ENCODE results near the gene INTU.
"Not testable (repeated sequence)": the region's sequence is repeated elsewhere in the genome, so short reads cannot be mapped to it uniquely, and the experiment has no call there.

Gene INTU

GRCh38 chr4:127648061-127648460, 15.3 kb downstream of the INTU start (continued):
- TF ChIP-seq ZNF670 (tag by site-specific recombination; IDR thresholded peaks at IDR 0.05; ENCODE audit: low read depth), result no peak
- no peak for TF ChIP-seq GFI1B (tag by site-specific recombination; IDR thresholded peaks at IDR 0.05)

DNA sequence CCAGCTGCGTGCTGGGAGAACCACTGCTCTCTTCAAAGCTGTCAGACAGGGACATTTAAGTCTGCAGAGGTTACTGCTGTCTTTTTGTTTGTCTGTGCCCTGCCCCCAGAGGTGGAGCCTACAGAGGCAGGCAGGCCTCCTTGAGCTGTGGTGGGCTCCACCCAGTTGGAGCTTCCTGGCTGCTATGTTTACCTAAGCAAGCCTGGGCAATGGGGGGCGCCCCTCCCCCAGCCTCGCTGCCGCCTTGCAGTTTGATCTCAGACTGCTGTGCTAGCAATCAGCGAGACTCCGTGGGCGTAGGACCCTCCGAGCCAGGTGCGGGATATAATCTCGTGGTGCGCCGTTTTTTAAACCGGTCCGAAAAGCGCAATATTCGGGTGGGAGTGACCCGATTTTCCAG, 22.8 kb downstream of the INTU start:
- H3K27ac ChIP-seq (ENCODE audit: extremely low read depth, low read depth, low read length); H3K4me1 ChIP-seq (ENCODE audit: control insufficient read depth, insufficient read depth, low read length); CTCF ChIA-PET; H3K9me3 ChIP-seq (ENCODE audit: control insufficient read depth, insufficient read depth, low read depth, low read length); H3K36me3 ChIP-seq (ENCODE audit: control insufficient read depth in 2 of 2, insufficient read depth in 1 of 2, low read length in 2 of 2); H3K4me3 ChIP-seq (ENCODE audit: low read depth, low read length); POLR2A ChIA-PET: not testable (repeated sequence)

DNA sequence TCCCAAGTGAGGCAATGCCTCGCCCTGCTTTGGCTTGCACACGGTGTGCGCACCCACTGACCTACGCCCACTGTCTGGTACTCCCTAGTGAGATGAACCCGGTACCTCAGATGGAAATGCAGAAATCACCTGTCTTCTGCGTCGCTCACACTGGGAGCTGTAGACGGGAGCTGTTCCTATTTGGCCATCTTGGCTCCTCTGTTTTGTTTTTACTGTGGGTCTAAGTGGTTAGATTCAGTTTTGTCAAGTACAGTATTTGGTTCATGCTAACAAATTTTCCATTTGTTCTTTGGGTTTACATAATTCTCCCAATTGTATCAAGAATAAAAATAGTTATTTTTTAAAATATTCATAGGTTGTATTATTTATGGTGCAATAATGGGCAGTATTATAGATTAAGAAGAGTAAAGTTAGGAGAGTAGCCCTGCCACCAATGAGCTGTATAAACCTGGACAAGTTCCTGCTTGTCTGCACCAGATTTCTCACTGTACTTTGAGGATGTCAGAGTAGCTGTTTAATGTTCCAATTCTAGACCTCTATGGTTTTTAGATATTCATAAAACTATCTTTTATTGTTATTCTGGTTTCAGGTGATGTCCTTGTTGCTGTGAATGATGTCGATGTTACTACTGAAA, 23.4 kb downstream of the INTU start:
- no peaks in the 10 kb centered on the region for H3K9me3 ChIP-seq (ENCODE audit: control insufficient read depth, insufficient read depth, low read depth, low read length)
- ChIA-PET CTCF (no interaction called here), POLR2A (no interaction called here)
- H3K4me1 ChIP-seq (ENCODE audit: control insufficient read depth, insufficient read depth, low read length), result no peaks in the 10 kb centered on the region
- TF ChIP-seq ZNF341 (tag by site-specific recombination; IDR thresholded peaks at IDR 0.05; ENCODE audit: low read depth) (no peak), ZNF23 (tag by site-specific recombination; IDR thresholded peaks at IDR 0.05; ENCODE audit: borderline replicate concordance) (no peak), ZFP69B (tag by site-specific recombination; IDR thresholded peaks at IDR 0.05) (no peak), HOXD13 (CRISPR knock-in tag; IDR thresholded peaks at IDR 0.05; ENCODE audit: borderline replicate concordance) (no peak), ZNF175 (tag by site-specific recombination; IDR thresholded peaks at IDR 0.05) (no peak), ZNF302 (tag by site-specific recombination; IDR thresholded peaks at IDR 0.05; ENCODE audit: low read depth) (no peak), ZNF555 (tag by site-specific recombination; conservative IDR thresholded peaks at IDR 0.05) (no peak), ZNF792 (tag by site-specific recombination; IDR thresholded peaks at IDR 0.05) (no peak), INSM2 (tag by site-specific recombination; IDR thresholded peaks at IDR 0.05) (no peak), TSHZ1 (tag by site-specific recombination; IDR thresholded peaks at IDR 0.05; ENCODE audit: borderline replicate concordance) (no peak), ZNF184 (tag by site-specific recombination; IDR thresholded peaks at IDR 0.05) (no peak), ZNF354C (tag by site-specific recombination; IDR thresholded peaks at IDR 0.05; ENCODE audit: borderline replicate concordance, low read depth) (no peak), ZNF366 (tag by site-specific recombination; conservative IDR thresholded peaks at IDR 0.05) (no peak), ZBTB1 (tag by site-specific recombination; IDR thresholded peaks at IDR 0.05) (no peak), ZBTB48 (tag by site-specific recombination; IDR thresholded peaks at IDR 0.05) (no peak), ZNF488 (tag by site-specific recombination; IDR thresholded peaks at IDR 0.05) (no peak), ZNF223 (tag by site-specific recombination; IDR thresholded peaks at IDR 0.05) (no peak)
- TF ChIP-seq, protein P1, sequence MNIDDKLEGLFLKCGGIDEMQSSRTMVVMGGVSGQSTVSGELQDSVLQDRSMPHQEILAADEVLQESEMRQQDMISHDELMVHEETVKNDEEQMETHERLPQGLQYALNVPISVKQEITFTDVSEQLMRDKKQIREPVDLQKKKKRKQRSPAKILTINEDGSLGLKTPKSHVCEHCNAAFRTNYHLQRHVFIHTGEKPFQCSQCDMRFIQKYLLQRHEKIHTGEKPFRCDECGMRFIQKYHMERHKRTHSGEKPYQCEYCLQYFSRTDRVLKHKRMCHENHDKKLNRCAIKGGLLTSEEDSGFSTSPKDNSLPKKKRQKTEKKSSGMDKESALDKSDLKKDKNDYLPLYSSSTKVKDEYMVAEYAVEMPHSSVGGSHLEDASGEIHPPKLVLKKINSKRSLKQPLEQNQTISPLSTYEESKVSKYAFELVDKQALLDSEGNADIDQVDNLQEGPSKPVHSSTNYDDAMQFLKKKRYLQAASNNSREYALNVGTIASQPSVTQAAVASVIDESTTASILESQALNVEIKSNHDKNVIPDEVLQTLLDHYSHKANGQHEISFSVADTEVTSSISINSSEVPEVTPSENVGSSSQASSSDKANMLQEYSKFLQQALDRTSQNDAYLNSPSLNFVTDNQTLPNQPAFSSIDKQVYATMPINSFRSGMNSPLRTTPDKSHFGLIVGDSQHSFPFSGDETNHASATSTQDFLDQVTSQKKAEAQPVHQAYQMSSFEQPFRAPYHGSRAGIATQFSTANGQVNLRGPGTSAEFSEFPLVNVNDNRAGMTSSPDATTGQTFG (tag by site-specific recombination; IDR thresholded peaks at IDR 0.05; ENCODE audit: borderline replicate concordance), result no peak
- H3K36me3 ChIP-seq (ENCODE audit: control insufficient read depth in 2 of 2, insufficient read depth in 1 of 2, low read length in 2 of 2), result no peaks in the 10 kb centered on the region
- no peak overlapping the region for H3K4me3 ChIP-seq (ENCODE audit: low read depth, low read length)
- no peak overlapping the region for H3K27ac ChIP-seq (ENCODE audit: extremely low read depth, low read depth, low read length)

All from HEK293 (cell line).